HFFc6 (cell line): ENCODE data around the gene FOXJ3. TPM values are rescaled to one million over a fixed set of nuclear protein-coding genes. Genes with fewer than 3 reads are reported as not detected.

Source experiments
- DNase-seq: peaks from one replicate; pipeline ENCODE4 v3.0.0-alpha.2; 2018
- H3K27ac Mint-ChIP-seq: 2 replicates; pipeline ENCODE4 v1.8.0; 2020; ENCODE audit warnings: mild to moderate bottlenecking, mixed read lengths
- H3K27me3 Mint-ChIP-seq: 2 replicates; pipeline ENCODE4 v1.8.0; 2021; ENCODE audit warnings: mild to moderate bottlenecking, moderate library complexity, mixed read lengths; ENCODE audit not compliant: insufficient read depth
- H3K36me3 Mint-ChIP-seq: 2 replicates; pipeline ENCODE4 v1.8.0; 2021; ENCODE audit warnings: low read depth, mixed read lengths
- H3K4me1 Mint-ChIP-seq: 2 replicates; pipeline ENCODE4 v1.8.0; 2020; ENCODE audit warnings: low read depth, mixed read lengths
- H3K4me3 Mint-ChIP-seq: 2 replicates; pipeline ENCODE4 v1.8.0; 2020; ENCODE audit warnings: mild to moderate bottlenecking, moderate library complexity, mixed read lengths
- H3K9me3 Mint-ChIP-seq: 2 replicates; pipeline ENCODE4 v1.8.0; 2020; ENCODE audit warnings: mild to moderate bottlenecking, mixed read lengths
- CTCF ChIP-seq: fragments of 200-600 bp; sonication (generic); IDR thresholded peaks from 2 replicates; pipeline ENCODE4 v1.5.0; 2021; ENCODE audit warnings: antibody characterized with exemption, mild to moderate bottlenecking
- total RNA-seq, 6 experiments: library from RNA; stranded (reverse); fragmentation: NEBNext Ultra II Directional; extraction: Animal tissue kit (Norgen Biotek cat#: 25700); gene quantifications; 2 replicates in 1 of 6; 3 replicates in 5 of 6; pipeline ENCODE4 v1.2.3, GENCODE V29; 2021

Gene FOXJ3
- total RNA-seq, 6 experiments from 2014 or later, result 24.5 to 31.3 (median 28.9) TPM

GRCh38 chr1:42221456-42221855 is 113.6 kb downstream of the FOXJ3 start:
- H3K27me3 Mint-ChIP-seq, result peaks cover 3% of the 10 kb centered on the region; the same call in 1 of the 2 replicates
- H3K4me3 Mint-ChIP-seq, result no peak overlapping the region
- peaks cover 66% of the 10 kb centered on the region for H3K4me1 Mint-ChIP-seq
- no peak for DNase-seq
- peaks cover 22% of the 10 kb centered on the region; the same call in 1 of the 2 replicates for H3K36me3 Mint-ChIP-seq
- TF ChIP-seq CTCF, result no peak
- no peak overlapping the region for H3K27ac Mint-ChIP-seq
- H3K9me3 Mint-ChIP-seq, result no peaks in the 10 kb centered on the region

- Mint-ChIP-seq H3K27me3 (peaks cover 3% of the 10 kb centered on the region; the same call in 1 of the 2 replicates), H3K9me3 (no peaks in the 10 kb centered on the region), H3K27ac (no peak overlapping the region), H3K4me1 (peaks cover 60% of the 10 kb centered on the region), H3K36me3 (peaks cover 24% of the 10 kb centered on the region; the same call in 1 of the 2 replicates), H3K4me3 (no peak overlapping the region)
- DNase-seq, result no peak
- no peak for TF ChIP-seq CTCF
Measured at GRCh38 chr1:42219627-42220026, 115.4 kb downstream of the FOXJ3 start.

GRCh38 chr1:42214447-42214871 is 120.6 kb downstream of the FOXJ3 start:
- no peak for TF ChIP-seq CTCF
- Mint-ChIP-seq H3K4me1 (peaks cover 79% of the 10 kb centered on the region), H3K36me3 (peaks cover 24% of the 10 kb centered on the region; the same call in 1 of the 2 replicates), H3K27me3 (peaks cover 3% of the 10 kb centered on the region; the same call in 1 of the 2 replicates), H3K9me3 (no peaks in the 10 kb centered on the region), H3K4me3 (no peak overlapping the region; the same call in 1 of the 2 replicates), H3K27ac (peak overlapping the region; percentile 10)
- DNase-seq, result peak; percentile 27

- Mint-ChIP-seq H3K27ac (peak overlapping the region; percentile 80), H3K27me3 (no peaks in the 10 kb centered on the region), H3K4me1 (peaks cover 80% of the 10 kb centered on the region), H3K36me3 (peaks cover 16% of the 10 kb centered on the region), H3K9me3 (no peaks in the 10 kb centered on the region; the same call in 1 of the 2 replicates), H3K4me3 (no peak overlapping the region; the same call in 1 of the 2 replicates)
- DNase-seq, result peak; percentile 31
- TF ChIP-seq CTCF, result no peak
Measured at GRCh38 chr1:42211224-42211623, 123.8 kb downstream of the FOXJ3 start.

GRCh38 chr1:42210421-42211133 is 124.5 kb downstream of the FOXJ3 start:
- DNase-seq, result peak; percentile 48
- Mint-ChIP-seq H3K36me3 (peaks cover 16% of the 10 kb centered on the region), H3K4me1 (peaks cover 85% of the 10 kb centered on the region), H3K27ac (peak overlapping the region; percentile 80), H3K27me3 (no peaks in the 10 kb centered on the region; the same call in 1 of the 2 replicates), H3K9me3 (no peaks in the 10 kb centered on the region; the same call in 1 of the 2 replicates), H3K4me3 (peak overlapping the region; percentile 30; the same call in 1 of the 2 replicates)
- TF ChIP-seq CTCF, result no peak
